ENCODE measurements around the gene TBC1D2.

TBC1D2 gene

GRCh38 chr9:98241357-98242300, 13.8 kb downstream of the TBC1D2 start:
- DNase-seq (ENCODE audit: low read depth), result no peak

- no peak for DNase-seq (ENCODE audit: low read depth)
These were observed 15.0 kb downstream of the TBC1D2 start for GRCh38 chr9:98240475-98240874.

- no peak for DNase-seq (ENCODE audit: low read depth)
These were observed 18.5 kb downstream of the TBC1D2 start for GRCh38 chr9:98236901-98237487.

GRCh38 chr9:98235126-98235525, 20.3 kb downstream of the TBC1D2 start:
- peak; percentile 93 for DNase-seq (ENCODE audit: low read depth)

- DNase-seq (ENCODE audit: low read depth), result peak; percentile 90
These were observed 21.1 kb downstream of the TBC1D2 start for GRCh38 chr9:98234245-98234825.

- DNase-seq (ENCODE audit: low read depth), result no peak
These were observed 22.5 kb downstream of the TBC1D2 start for GRCh38 chr9:98232926-98233325.

GRCh38 chr9:98231770-98232478, 23.5 kb downstream of the TBC1D2 start:
- DNase-seq (ENCODE audit: low read depth), result peak; percentile 97

- DNase-seq (ENCODE audit: low read depth), result no peak
These were observed 24.7 kb downstream of the TBC1D2 start for GRCh38 chr9:98230789-98231188.

- no peak for DNase-seq (ENCODE audit: low read depth)
These were observed 25.1 kb downstream of the TBC1D2 start for GRCh38 chr9:98230304-98230703.

GRCh38 chr9:98229620-98230019, 25.8 kb downstream of the TBC1D2 start:
- DNase-seq (ENCODE audit: low read depth), result no peak

GRCh38 chr9:98229090-98229395, 26.4 kb downstream of the TBC1D2 start:
- no peak for DNase-seq (ENCODE audit: low read depth)

GRCh38 chr9:98228392-98229089, 26.9 kb downstream of the TBC1D2 start:
- DNase-seq (ENCODE audit: low read depth), result peak; percentile 60

GRCh38 chr9:98227883-98228282, 27.6 kb downstream of the TBC1D2 start:
- DNase-seq (ENCODE audit: low read depth), result no peak

GRCh38 chr9:98226957-98227356, 28.5 kb downstream of the TBC1D2 start:
- no peak for DNase-seq (ENCODE audit: low read depth)

- peak; percentile 84 for DNase-seq (ENCODE audit: low read depth)
These were observed 28.9 kb downstream of the TBC1D2 start for GRCh38 chr9:98226516-98226915.

GRCh38 chr9:98225015-98225442, 30.4 kb downstream of the TBC1D2 start:
- no peak for DNase-seq (ENCODE audit: low read depth)

- DNase-seq (ENCODE audit: low read depth), result peak; percentile 99
These were observed 32.4 kb downstream of the TBC1D2 start for GRCh38 chr9:98222885-98223691.

GRCh38 chr9:98220911-98221310, 34.5 kb downstream of the TBC1D2 start:
- no peak for DNase-seq (ENCODE audit: low read depth)

- DNase-seq (ENCODE audit: low read depth), result no peak
These were observed 35.6 kb downstream of the TBC1D2 start for GRCh38 chr9:98219794-98220370.

- DNase-seq (ENCODE audit: low read depth), result no peak
These were observed 36.1 kb downstream of the TBC1D2 start for GRCh38 chr9:98219364-98219716.
